Lower leg skin (tissue), 4 donors: Measurements from ENCODE around the gene TMEM44. TPM values are rescaled to one million over a fixed set of nuclear protein-coding genes. Genes with fewer than 3 reads are reported as not detected.

ENCODE experiments used
- DNase-seq, 2 donors: peaks; one replicate each; pipeline ENCODE4 v3.0.0-alpha.2; 2019; ENCODE audit warnings: low spot score in 2 of 2
- H3K4me3 ChIP-seq: fragments of 200-600 bp; sonication (generic); 2 replicates; pipeline ENCODE4 v1.5.1; 2017; ENCODE audit warnings: mild to moderate bottlenecking, low read depth; ENCODE audit not compliant: poor library complexity, severe bottlenecking
- CTCF ChIP-seq, 3 donors: fragments of 450-650 bp; IDR thresholded peaks; one replicate each; pipeline ENCODE4 v1.5.1; 2016; ENCODE audit warnings: antibody characterized with exemption in 3 of 3, mild to moderate bottlenecking in 3 of 3, moderate library complexity in 2 of 3
- POLR2A ChIP-seq, 2 donors: fragments of 450-650 bp; IDR thresholded peaks; one replicate each; pipeline ENCODE4 v1.6.1; 2016 to 2017; ENCODE audit warnings: antibody characterized with exemption in 2 of 2, mild to moderate bottlenecking in 1 of 2, moderate library complexity in 1 of 2
- WGBS, 2 donors: methylation state at CpG; one replicate each; pipeline ENCODE4 v1.1.5; 2018; 5-methylcytosine and 5-hydroxymethylcytosine counted together
- intact Hi-C: fragments of 100-400 bp; cut with DNase I; formaldehyde crosslinking; loops from one replicate; pipeline ENCODE4 v1.15.0; 2023; ENCODE audit warnings: low total_unique reads
- total RNA-seq, 4 donors: library from RNA; depleted of rRNA; stranded (reverse); fragments of >200 nt; gene quantifications; one replicate each; pipeline ENCODE4 v1.1.0, GENCODE V29; 2016

The TMEM44 gene
- total RNA-seq, 4 donors from 2014 or later, result 1.2 to 8.5 (median 4.6) TPM

- WGBS, 2 donors, result 0 to 1% methylated on average over 57 of the region's 57 CpGs
- DNase-seq, result peak; percentile 90 to 98
- intact Hi-C loops, result no loop called here
- TF ChIP-seq CTCF (IDR thresholded peaks at IDR 0.05) (no peak), POLR2A (IDR thresholded peaks at IDR 0.05) (no peak)
- H3K4me3 ChIP-seq, result peak within 1 kb of the TSS; percentile 83
Observed at GRCh38 chr3:194671900-194672808, 38.9 kb upstream of the TMEM44 start, which contains the start of gene LSG1. TSS of gene LSG1 (minus strand) at chr3:194672191. CDS start at chr3:194672162, 29 bp downstream.

GRCh38 chr3:194671511-194671899 is 38.3 kb upstream of the TMEM44 start:
- TF ChIP-seq POLR2A (IDR thresholded peaks at IDR 0.05) (no peak), CTCF (IDR thresholded peaks at IDR 0.05) (no peak)
- intact Hi-C loops, result no loop called here
- WGBS, 2 donors, result 0 to 1% methylated on average over 5 of the region's 5 CpGs
- DNase-seq, result no peak
- peak overlapping the region; percentile 83 for H3K4me3 ChIP-seq

GRCh38 chr3:194667363-194667762 is 34.1 kb upstream of the TMEM44 start:
- intact Hi-C loops, result no loop called here
- TF ChIP-seq POLR2A (IDR thresholded peaks at IDR 0.05) (no peak), CTCF (IDR thresholded peaks at IDR 0.05) (no peak)
- 61 to 81% methylated on average over 7 of the region's 7 CpGs for WGBS, 2 donors
- no peak for DNase-seq
- no peak overlapping the region for H3K4me3 ChIP-seq

GRCh38 chr3:194664857-194665256 is 31.6 kb upstream of the TMEM44 start:
- no peak for DNase-seq
- TF ChIP-seq CTCF (IDR thresholded peaks at IDR 0.05) (no peak), POLR2A (IDR thresholded peaks at IDR 0.05) (no peak)
- intact Hi-C loops, result no loop called here
- 90 to 97% methylated on average over 7 of the region's 7 CpGs for WGBS, 2 donors
- no peak overlapping the region for H3K4me3 ChIP-seq

- intact Hi-C loops, result no loop called here
- TF ChIP-seq CTCF (IDR thresholded peaks at IDR 0.05) (no peak), POLR2A (IDR thresholded peaks at IDR 0.05) (no peak)
- DNase-seq, result no peak
- 67 to 71% methylated on average over 6 of the region's 6 CpGs for WGBS, 2 donors
- H3K4me3 ChIP-seq, result no peak overlapping the region
Observed at GRCh38 chr3:194661946-194662345, 28.7 kb upstream of the TMEM44 start.
